Liver (tissue), 9 donors: ENCODE measurements around the gene C11orf58. TPM values are rescaled to one million over a fixed set of nuclear protein-coding genes. Genes with fewer than 3 reads are reported as not detected.

ENCODE experiments used
- DNase-seq: peaks from one replicate; pipeline ENCODE4 v3.0.0-alpha.2; 2017; ENCODE audit warnings: low spot score
- H3K27ac ChIP-seq, 2 donors: one replicate each; pipeline ENCODE4 v1.7.0; 2013; ENCODE audit warnings: inconsistent platforms in 2 of 2, low read length in 2 of 2, control low read depth in 1 of 2, low read depth in 1 of 2, mild to moderate bottlenecking in 1 of 2
- H3K27me3 ChIP-seq, 4 donors: one replicate each; pipeline versions ENCODE4 v1.6.1 to v1.7.0; 2013; ENCODE audit warnings: low read length in 3 of 4, inconsistent platforms in 1 of 4, mild to moderate bottlenecking in 1 of 4, moderate library complexity in 1 of 4; ENCODE audit not compliant: control insufficient read depth in 4 of 4, insufficient read depth in 4 of 4
- H3K36me3 ChIP-seq, 4 donors: one replicate each; pipeline versions ENCODE4 v1.6.1 to v1.7.0; 2013; ENCODE audit warnings: low read length in 3 of 4, mild to moderate bottlenecking in 3 of 4, low read depth in 1 of 4, moderate library complexity in 1 of 4; ENCODE audit not compliant: control insufficient read depth in 4 of 4, insufficient read depth in 3 of 4
- H3K4me1 ChIP-seq, 4 donors: one replicate each; pipeline versions ENCODE4 v1.6.1 to v1.7.0; 2013; ENCODE audit warnings: low read length in 3 of 4, mild to moderate bottlenecking in 3 of 4, moderate library complexity in 1 of 4; ENCODE audit not compliant: control insufficient read depth in 4 of 4, insufficient read depth in 4 of 4
- H3K4me3 ChIP-seq, 3 donors: one replicate each; pipeline versions ENCODE4 v1.6.1 to v1.7.0; 2013; ENCODE audit warnings: low read length in 3 of 3, control low read depth in 1 of 3, low read depth in 1 of 3, mild to moderate bottlenecking in 1 of 3
- H3K9ac ChIP-seq, 2 donors: one replicate each; pipeline ENCODE4 v1.7.0; 2013; ENCODE audit warnings: low read length in 2 of 2, mild to moderate bottlenecking in 2 of 2, moderate library complexity in 2 of 2, control low read depth in 1 of 2, low read depth in 1 of 2
- H3K9me3 ChIP-seq, 4 donors: one replicate each; pipeline versions ENCODE4 v1.6.1 to v1.7.0; 2013; ENCODE audit warnings: low read length in 3 of 4; ENCODE audit not compliant: control insufficient read depth in 4 of 4
- FOXA1 ChIP-seq: IDR thresholded peaks from 2 replicates; pipeline ENCODE4 v1.6.1; 2016; ENCODE audit warnings: antibody characterized with exemption
- FOXA2 ChIP-seq: IDR thresholded peaks from 2 replicates; pipeline ENCODE4 v1.6.1; 2016; ENCODE audit warnings: antibody characterized with exemption
- HNF4A ChIP-seq, 2 donors: conservative IDR thresholded peaks; 2 replicates each; pipeline ENCODE4 v1.6.1; 2016; ENCODE audit warnings: antibody characterized with exemption in 2 of 2, mild to moderate bottlenecking in 2 of 2
- JUND ChIP-seq, 2 donors: IDR thresholded peaks; 2 replicates each; pipeline ENCODE4 v1.6.1; 2016; ENCODE audit warnings: antibody characterized with exemption in 2 of 2
- NR2F2 ChIP-seq: IDR thresholded peaks from 2 replicates; pipeline ENCODE4 v1.6.1; 2016; ENCODE audit warnings: antibody characterized with exemption
- RAD21 ChIP-seq, 2 donors: IDR thresholded peaks; 2 replicates each; pipeline ENCODE4 v1.6.1; 2016; ENCODE audit warnings: antibody characterized with exemption in 2 of 2, mild to moderate bottlenecking in 2 of 2
- RXRA ChIP-seq, 2 donors: IDR thresholded peaks; 2 replicates each; pipeline ENCODE4 v1.6.1; 2017 to 2018; ENCODE audit warnings: antibody characterized with exemption in 2 of 2, mild to moderate bottlenecking in 1 of 2
- SP1 ChIP-seq: IDR thresholded peaks from 2 replicates; pipeline ENCODE4 v1.6.1; 2018; ENCODE audit warnings: antibody characterized with exemption, mild to moderate bottlenecking
- TAF1 ChIP-seq: conservative IDR thresholded peaks from 2 replicates; pipeline ENCODE4 v1.6.1; 2016; ENCODE audit warnings: antibody characterized with exemption, mild to moderate bottlenecking
- YY1 ChIP-seq: IDR thresholded peaks from 2 replicates; pipeline ENCODE4 v1.6.1; 2016; ENCODE audit warnings: antibody characterized with exemption, mild to moderate bottlenecking
- WGBS: extraction: QIAGEN DNeasy Blood & Tissue Kit; methylation state at CpG from one replicate; pipeline ENCODE4 v1.1.7; 2013; 5-methylcytosine and 5-hydroxymethylcytosine counted together
- polyA plus RNA-seq, 2 donors: library from polyadenylated mRNA; stranded (reverse) in 1 of 2; unstranded in 1 of 2; fragments of 200-250 nt in 1 of 2; fragments of >200 nt in 1 of 2; fragmentation: Nextera tagmentation in 1 of 2; extraction: Ambion mirVana in 1 of 2; gene quantifications; one replicate each; pipeline versions ENCODE4 v1.2.1 to v1.2.3, GENCODE V29; 2013 to 2015
- total RNA-seq, 2 donors: library from RNA; depleted of rRNA; stranded (reverse); fragments of >200 nt; gene quantifications; one replicate each; pipeline ENCODE4 v1.2.3, GENCODE V29; 2014
- TF ChIP-seq, protein P1 (sequence below): fragments of 150-350 bp; IDR thresholded peaks from 2 replicates; pipeline ENCODE4 v1.5.1; 2017; ENCODE audit warnings: improper control_type of control experiment, low read depth, low read length; ENCODE audit not compliant: missing input control
- TF ChIP-seq, protein P2 (sequence below): IDR thresholded peaks from 2 replicates; pipeline ENCODE4 v1.6.1; 2016; ENCODE audit warnings: antibody characterized with exemption
- TF ChIP-seq, protein P3 (sequence below): IDR thresholded peaks from 2 replicates; pipeline ENCODE4 v1.6.1; 2016; ENCODE audit warnings: antibody characterized with exemption, mild to moderate bottlenecking
- TF ChIP-seq, protein P4 (sequence below): IDR thresholded peaks from 2 replicates; pipeline ENCODE4 v1.6.1; 2016; ENCODE audit warnings: antibody characterized with exemption
- donor health status: healthy.
- donor health status: healthy.
- donor health status: healthy.
- donor health status: healthy.
- donor health status: healthy.

The C11orf58 gene
- total and polyA plus RNA-seq, 4 donors, result 54.6 to 106 (median 101) TPM

DNA sequence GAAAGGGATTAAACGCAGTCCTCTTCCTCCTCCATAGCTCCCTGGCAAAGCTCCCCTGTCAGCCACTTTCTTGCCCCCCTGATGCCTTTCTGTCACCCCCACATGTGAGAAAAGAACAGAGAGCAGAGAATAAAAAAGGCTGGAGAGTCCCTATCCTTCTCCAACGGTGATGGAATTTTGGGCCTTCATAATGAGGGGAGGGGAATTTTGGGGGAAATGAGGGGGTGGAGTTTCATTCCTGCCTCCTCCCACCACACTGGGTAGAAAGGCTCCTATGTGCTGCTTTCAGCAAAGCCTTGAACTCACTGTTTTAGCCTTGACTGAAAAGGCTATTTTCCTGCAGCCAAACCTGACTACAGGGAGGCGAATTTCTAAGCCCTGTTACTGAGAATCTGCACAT is 59.3 kb downstream of the C11orf58 start:
- 87% methylated on average over 3 of the region's 3 CpGs for WGBS
- H3K4me3 ChIP-seq, result no peak overlapping the region
- H3K9ac ChIP-seq, result no peak overlapping the region
- H3K27me3 ChIP-seq, result no peaks in the 10 kb centered on the region
- no peak overlapping the region for H3K27ac ChIP-seq
- peaks cover 3 to 11% (median 3%) of the 10 kb centered on the region in 4 donors for H3K36me3 ChIP-seq
- DNase-seq, result no peak
- TF ChIP-seq, protein P1, sequence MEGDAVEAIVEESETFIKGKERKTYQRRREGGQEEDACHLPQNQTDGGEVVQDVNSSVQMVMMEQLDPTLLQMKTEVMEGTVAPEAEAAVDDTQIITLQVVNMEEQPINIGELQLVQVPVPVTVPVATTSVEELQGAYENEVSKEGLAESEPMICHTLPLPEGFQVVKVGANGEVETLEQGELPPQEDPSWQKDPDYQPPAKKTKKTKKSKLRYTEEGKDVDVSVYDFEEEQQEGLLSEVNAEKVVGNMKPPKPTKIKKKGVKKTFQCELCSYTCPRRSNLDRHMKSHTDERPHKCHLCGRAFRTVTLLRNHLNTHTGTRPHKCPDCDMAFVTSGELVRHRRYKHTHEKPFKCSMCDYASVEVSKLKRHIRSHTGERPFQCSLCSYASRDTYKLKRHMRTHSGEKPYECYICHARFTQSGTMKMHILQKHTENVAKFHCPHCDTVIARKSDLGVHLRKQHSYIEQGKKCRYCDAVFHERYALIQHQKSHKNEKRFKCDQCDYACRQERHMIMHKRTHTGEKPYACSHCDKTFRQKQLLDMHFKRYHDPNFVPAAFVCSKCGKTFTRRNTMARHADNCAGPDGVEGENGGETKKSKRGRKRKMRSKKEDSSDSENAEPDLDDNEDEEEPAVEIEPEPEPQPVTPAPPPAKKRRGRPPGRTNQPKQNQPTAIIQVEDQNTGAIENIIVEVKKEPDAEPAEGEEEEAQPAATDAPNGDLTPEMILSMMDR, result no peak
- TF ChIP-seq, protein P2, sequence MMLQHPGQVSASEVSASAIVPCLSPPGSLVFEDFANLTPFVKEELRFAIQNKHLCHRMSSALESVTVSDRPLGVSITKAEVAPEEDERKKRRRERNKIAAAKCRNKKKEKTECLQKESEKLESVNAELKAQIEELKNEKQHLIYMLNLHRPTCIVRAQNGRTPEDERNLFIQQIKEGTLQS, result no peak
- TF ChIP-seq NR2F2 (no peak), FOXA2 (no peak), FOXA1 (no peak), SP1 (no peak), RAD21 (IDR thresholded peaks at IDR 0.05) (no peak), JUND (IDR thresholded peaks at IDR 0.05) (no peak)
- TF ChIP-seq, protein P3, sequence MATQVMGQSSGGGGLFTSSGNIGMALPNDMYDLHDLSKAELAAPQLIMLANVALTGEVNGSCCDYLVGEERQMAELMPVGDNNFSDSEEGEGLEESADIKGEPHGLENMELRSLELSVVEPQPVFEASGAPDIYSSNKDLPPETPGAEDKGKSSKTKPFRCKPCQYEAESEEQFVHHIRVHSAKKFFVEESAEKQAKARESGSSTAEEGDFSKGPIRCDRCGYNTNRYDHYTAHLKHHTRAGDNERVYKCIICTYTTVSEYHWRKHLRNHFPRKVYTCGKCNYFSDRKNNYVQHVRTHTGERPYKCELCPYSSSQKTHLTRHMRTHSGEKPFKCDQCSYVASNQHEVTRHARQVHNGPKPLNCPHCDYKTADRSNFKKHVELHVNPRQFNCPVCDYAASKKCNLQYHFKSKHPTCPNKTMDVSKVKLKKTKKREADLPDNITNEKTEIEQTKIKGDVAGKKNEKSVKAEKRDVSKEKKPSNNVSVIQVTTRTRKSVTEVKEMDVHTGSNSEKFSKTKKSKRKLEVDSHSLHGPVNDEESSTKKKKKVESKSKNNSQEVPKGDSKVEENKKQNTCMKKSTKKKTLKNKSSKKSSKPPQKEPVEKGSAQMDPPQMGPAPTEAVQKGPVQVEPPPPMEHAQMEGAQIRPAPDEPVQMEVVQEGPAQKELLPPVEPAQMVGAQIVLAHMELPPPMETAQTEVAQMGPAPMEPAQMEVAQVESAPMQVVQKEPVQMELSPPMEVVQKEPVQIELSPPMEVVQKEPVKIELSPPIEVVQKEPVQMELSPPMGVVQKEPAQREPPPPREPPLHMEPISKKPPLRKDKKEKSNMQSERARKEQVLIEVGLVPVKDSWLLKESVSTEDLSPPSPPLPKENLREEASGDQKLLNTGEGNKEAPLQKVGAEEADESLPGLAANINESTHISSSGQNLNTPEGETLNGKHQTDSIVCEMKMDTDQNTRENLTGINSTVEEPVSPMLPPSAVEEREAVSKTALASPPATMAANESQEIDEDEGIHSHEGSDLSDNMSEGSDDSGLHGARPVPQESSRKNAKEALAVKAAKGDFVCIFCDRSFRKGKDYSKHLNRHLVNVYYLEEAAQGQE, result no peak
- no peaks in the 10 kb centered on the region for H3K9me3 ChIP-seq
- peaks cover 0 to 2% (median 0%) of the 10 kb centered on the region in 4 donors for H3K4me1 ChIP-seq

DNA sequence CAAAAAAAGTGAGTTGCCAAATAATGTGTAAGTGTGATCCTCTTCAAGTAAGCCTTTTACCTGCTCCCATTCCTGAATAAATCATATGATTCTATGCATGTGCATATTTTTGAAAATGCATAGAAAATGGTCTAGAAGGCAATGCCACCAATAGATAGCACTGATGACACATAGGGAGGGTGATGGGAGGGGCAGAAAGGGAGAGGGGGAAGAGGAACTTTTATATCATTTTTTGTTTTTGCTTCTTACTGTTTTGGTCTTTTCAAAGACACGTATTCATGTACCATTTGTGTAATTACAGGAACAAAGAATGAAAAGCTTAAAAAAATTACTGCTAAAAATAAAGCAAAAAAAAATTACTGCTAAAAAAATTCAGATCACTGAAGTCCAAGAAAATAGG is 60.8 kb downstream of the C11orf58 start:
- DNase-seq, result no peak
- Histone ChIP-seq H3K27me3 (no peaks in the 10 kb centered on the region), H3K9ac (no peak overlapping the region), H3K4me3 (no peak overlapping the region), H3K27ac (no peak overlapping the region), H3K36me3 (peaks cover under 1 to 9% (median 3%) of the 10 kb centered on the region in 4 donors), H3K4me1 (peaks cover 7 to 11% (median 9%) of the 10 kb centered on the region in 4 donors), H3K9me3 (no peaks in the 10 kb centered on the region)
- 84% methylated on average over 1 of the region's 1 CpG for WGBS
- TF ChIP-seq SP1 (no peak), YY1 (no peak), RAD21 (IDR thresholded peaks at IDR 0.05) (no peak), HNF4A (conservative IDR thresholded peaks at IDR 0.05) (no peak), TAF1 (no peak), JUND (IDR thresholded peaks at IDR 0.05) (no peak), RXRA (IDR thresholded peaks at IDR 0.05) (no peak)
- TF ChIP-seq, protein P1, result no peak
- TF ChIP-seq, protein P4, sequence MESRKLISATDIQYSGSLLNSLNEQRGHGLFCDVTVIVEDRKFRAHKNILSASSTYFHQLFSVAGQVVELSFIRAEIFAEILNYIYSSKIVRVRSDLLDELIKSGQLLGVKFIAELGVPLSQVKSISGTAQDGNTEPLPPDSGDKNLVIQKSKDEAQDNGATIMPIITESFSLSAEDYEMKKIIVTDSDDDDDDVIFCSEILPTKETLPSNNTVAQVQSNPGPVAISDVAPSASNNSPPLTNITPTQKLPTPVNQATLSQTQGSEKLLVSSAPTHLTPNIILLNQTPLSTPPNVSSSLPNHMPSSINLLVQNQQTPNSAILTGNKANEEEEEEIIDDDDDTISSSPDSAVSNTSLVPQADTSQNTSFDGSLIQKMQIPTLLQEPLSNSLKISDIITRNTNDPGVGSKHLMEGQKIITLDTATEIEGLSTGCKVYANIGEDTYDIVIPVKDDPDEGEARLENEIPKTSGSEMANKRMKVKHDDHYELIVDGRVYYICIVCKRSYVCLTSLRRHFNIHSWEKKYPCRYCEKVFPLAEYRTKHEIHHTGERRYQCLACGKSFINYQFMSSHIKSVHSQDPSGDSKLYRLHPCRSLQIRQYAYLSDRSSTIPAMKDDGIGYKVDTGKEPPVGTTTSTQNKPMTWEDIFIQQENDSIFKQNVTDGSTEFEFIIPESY, result no peak
